NB4 (cell line): ENCODE results near the gene RPTOR.

Experiments
- MYC ChIP-seq: IDR thresholded peaks from 2 replicates; pipeline ENCODE4 v1.6.1; 2011; ENCODE audit warnings: low read depth, low read length
- POLR2A ChIP-seq: IDR thresholded peaks from 2 replicates; pipeline ENCODE4 v1.6.1; 2011; ENCODE audit warnings: mild to moderate bottlenecking; ENCODE audit not compliant: insufficient read length; ENCODE audit errors: extremely low read depth
- TF ChIP-seq, protein P1 (sequence below): IDR thresholded peaks from one replicate; pipeline ENCODE4 v1.5.1; 2012; ENCODE audit warnings: low read depth, low read length

DNA sequence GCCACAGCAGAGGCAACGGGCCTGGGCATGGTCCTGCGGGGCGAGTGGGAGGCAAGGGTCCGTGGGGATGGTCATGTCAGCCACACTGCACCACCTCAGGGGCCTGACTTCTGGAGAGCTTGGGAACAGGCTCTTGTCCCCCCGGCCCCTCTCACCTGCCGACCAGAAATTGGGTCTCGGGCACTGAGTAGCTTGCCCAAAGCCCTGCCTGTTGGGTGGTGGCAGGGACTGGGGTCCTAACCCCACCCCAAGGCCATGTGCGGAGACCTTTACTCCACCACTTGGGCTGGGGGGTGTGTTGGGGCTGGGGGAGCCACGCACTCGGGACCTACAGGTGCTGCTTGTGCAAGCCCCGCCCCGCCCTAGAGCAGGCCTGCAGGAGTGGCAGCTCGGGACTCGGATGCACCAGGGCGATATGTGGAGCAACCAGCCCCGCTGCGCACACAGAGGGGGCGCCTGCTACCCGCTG is 422.8 kb downstream of the RPTOR start:
- TF ChIP-seq, protein P1, sequence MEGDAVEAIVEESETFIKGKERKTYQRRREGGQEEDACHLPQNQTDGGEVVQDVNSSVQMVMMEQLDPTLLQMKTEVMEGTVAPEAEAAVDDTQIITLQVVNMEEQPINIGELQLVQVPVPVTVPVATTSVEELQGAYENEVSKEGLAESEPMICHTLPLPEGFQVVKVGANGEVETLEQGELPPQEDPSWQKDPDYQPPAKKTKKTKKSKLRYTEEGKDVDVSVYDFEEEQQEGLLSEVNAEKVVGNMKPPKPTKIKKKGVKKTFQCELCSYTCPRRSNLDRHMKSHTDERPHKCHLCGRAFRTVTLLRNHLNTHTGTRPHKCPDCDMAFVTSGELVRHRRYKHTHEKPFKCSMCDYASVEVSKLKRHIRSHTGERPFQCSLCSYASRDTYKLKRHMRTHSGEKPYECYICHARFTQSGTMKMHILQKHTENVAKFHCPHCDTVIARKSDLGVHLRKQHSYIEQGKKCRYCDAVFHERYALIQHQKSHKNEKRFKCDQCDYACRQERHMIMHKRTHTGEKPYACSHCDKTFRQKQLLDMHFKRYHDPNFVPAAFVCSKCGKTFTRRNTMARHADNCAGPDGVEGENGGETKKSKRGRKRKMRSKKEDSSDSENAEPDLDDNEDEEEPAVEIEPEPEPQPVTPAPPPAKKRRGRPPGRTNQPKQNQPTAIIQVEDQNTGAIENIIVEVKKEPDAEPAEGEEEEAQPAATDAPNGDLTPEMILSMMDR = no peak
- TF ChIP-seq POLR2A = no peak
- no peak for TF ChIP-seq MYC
